ENCODE measurements around the gene DPP10.

Gene DPP10

GRCh38 chr2:115738111-115738510 lies 1295.7 kb downstream of the DPP10 start:
- no peak for DNase-seq (ENCODE audit: low read depth in 2 of 2)

- DNase-seq (ENCODE audit: low read depth in 2 of 2) = no peak
Observed at GRCh38 chr2:115739574-115739973, 1297.1 kb downstream of the DPP10 start.

DNA sequence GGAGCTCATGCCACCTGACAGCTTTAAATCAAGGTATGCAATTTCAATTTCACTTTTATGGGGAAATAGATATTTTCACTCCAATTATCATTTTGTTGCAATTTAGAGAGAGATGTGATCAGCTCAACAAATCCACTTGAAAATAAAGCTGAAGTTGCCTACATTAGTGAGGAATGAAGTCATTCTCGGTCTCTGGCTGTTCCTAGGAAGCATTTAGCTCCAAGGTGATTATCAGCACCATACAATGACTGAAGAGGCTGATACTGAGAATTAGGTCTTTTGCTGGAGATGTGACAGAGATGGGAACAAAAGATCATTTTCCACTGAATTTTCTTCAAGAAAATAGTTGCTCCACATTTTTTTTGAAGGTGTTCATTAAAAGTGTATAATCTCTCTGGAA lies 1303.7 kb downstream of the DPP10 start:
- no peak for DNase-seq (ENCODE audit: low read depth in 2 of 2)

DNA sequence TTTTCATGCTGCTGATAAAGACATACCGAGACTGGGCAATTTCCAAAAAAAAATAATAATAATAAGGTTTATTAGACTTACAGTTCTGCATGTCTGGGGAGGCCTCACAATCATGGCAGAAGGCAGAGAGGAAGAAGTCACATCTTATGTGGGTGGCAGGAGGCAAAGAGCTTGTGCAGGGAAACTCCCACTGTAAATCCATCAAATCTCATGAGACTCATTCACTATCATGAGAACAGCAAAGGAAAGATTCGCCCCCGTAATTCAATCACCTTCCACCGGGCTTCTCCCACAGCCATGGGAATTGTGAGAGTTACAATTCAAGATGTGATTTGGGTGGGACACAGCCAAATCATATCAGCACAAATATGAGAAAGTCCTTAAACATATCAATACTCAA lies 1314.8 kb downstream of the DPP10 start:
- DNase-seq (ENCODE audit: low read depth in 2 of 2) = no peak

DNA sequence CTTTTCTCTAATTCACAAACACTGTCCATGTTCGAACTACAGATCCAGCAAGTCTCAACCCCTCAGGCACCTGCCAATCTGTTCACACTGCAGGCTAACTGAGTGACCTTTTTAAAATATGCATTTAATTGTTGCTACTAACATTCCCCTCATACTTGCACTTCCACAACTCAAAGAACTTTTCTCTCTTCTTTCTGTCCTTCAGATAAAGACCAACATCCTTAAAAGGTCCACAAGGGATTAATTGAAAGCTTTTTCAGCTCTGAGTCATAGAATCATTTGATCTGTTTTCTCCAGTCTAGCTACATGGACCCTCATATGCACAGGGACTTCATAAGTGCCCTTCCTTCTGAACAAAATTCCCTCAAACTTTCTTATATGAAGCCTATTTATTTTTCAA lies 1321.2 kb downstream of the DPP10 start:
- no peak for DNase-seq (ENCODE audit: low read depth in 2 of 2)

GRCh38 chr2:115771516-115771915 lies 1329.1 kb downstream of the DPP10 start:
- DNase-seq (ENCODE audit: low read depth in 2 of 2) = no peak

GRCh38 chr2:115774361-115774760 lies 1331.9 kb downstream of the DPP10 start:
- DNase-seq (ENCODE audit: low read depth in 2 of 2) = no peak

GRCh38 chr2:115779085-115779632 lies 1336.7 kb downstream of the DPP10 start:
- DNase-seq (ENCODE audit: low read depth in 2 of 2) = no peak

- no peak for DNase-seq (ENCODE audit: low read depth in 2 of 2)
Observed at GRCh38 chr2:115782286-115782685, 1339.8 kb downstream of the DPP10 start.

- no peak for DNase-seq (ENCODE audit: low read depth in 2 of 2)
Observed at GRCh38 chr2:115796078-115796477, 1353.6 kb downstream of the DPP10 start.

DNA sequence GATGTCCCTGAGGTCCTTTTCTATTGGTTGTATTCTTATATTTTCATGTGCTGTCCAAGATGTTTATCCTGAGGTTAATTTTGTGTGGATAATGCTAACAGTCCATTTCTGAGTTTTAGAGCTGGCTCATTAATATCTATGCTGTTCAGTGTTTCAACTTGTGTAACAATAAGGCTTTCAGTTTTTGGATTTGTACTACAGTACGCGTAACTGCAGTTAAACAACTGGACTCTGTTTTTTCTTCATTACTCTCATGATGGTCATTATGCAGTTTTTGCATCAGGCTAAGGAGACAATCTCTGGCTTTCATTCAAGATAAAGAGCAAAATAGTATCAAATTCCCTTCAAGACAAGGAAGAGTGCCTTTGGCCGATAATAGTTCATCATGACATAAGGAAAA lies 1364.8 kb downstream of the DPP10 start:
- DNase-seq (ENCODE audit: low read depth in 2 of 2) = no peak

DNA sequence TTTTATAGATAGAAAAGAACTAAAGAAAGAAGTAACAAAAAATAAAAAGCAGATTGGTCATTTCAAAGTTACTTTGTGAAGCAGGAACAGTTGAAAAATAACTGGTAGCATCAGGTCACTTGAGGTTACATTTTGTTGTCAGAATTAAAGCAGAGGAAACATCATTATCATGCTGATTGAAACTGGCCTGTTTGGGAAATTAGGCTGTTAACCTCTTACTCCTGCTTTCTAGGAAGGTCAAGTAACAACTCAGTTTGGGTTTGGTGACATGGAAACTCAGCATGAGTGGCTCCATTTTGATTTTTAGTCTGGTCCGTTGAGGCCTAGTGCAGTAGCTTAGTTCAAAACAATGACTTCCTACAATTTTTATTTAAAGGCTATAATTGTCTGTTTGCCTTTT lies 1383.5 kb downstream of the DPP10 start:
- DNase-seq (ENCODE audit: low read depth in 2 of 2) = no peak

- no peak for DNase-seq (ENCODE audit: low read depth in 2 of 2)
Observed at GRCh38 chr2:115833196-115833595, 1390.8 kb downstream of the DPP10 start.

GRCh38 chr2:115838539-115838938 lies 1396.1 kb downstream of the DPP10 start:
- no peak for DNase-seq (ENCODE audit: low read depth in 2 of 2)

DNA sequence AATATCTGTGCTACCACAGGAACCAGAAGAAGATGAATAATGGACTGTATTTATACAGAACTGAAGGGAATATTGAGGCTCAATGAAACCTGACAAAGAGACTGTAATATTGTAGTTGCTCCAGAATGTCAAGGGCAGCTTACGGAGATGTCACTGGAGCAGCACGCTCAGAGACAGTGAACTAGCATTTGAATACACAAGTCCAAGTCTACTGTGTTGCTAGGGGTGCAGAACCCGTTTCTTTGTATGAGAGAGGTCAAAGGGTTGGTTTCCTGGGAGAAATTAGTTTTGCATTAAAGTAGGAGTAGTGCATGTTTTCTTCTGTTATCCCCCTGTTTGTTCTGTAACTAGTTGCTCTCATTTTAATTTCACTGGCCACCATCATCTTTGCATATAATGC lies 1399.9 kb downstream of the DPP10 start:
- DNase-seq (ENCODE audit: low read depth in 2 of 2) = no peak

GRCh38 chr2:115848192-115848591 lies 1405.8 kb downstream of the DPP10 start:
- no peak for DNase-seq (ENCODE audit: low read depth in 2 of 2)

- no peak for DNase-seq (ENCODE audit: low read depth in 2 of 2)
Observed at GRCh38 chr2:115867024-115867423, 1424.6 kb downstream of the DPP10 start.

- no peak for DNase-seq (ENCODE audit: low read depth in 2 of 2)
Observed at GRCh38 chr2:115874427-115874826, 1432.0 kb downstream of the DPP10 start.

DNA sequence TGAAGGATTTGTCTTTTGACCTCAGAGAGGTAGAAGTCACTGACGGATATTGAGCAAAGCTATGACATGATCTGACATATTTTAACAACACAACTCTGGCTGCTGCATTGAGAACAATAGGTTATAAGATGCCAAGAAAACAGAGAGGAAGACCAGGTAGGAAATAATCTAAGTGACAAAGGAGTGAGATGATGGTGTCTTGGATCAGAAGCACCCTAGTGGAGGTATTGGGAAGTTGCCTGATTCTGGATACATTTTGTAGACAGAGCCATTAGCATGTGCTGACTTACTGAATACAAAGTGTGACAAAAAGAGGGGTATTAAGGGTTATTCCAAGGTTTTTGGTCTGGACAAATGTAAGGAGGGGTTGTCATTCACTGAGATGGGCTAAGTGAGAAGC lies 1438.1 kb downstream of the DPP10 start:
- DNase-seq (ENCODE audit: low read depth in 2 of 2) = no peak

DNA sequence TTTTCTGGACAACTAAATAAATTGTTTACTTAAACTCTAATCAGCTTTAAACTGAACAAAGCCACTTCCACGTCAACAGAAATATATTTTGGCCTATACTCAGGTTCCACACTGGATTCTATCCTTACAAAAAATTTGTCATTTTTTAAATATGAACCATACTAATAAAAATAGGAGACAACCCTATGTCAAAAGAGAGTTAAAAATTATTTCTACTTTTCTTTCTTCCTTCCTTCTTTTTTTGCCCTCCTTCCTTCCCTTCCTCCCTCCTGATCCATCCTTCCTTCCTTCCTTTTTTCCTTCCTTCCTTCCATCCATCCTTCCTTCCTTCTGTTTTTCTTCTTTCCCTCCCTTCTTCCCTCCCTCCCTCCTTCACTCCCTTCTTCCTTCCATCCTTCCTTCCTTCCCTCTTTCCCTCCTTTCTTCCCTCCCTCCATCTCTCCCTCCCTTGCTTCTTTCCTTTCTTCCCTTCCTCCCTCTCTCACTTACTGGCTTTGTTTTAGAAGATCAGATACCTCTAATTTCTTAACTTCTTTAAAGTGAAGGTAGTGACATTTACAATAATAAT lies 1444.9 kb downstream of the DPP10 start:
- DNase-seq (ENCODE audit: low read depth in 2 of 2) = no peak
